Fibroblast of skin of back (primary cell): Measurements from ENCODE around the gene KRT13.

Experiments
- DNase-seq: peaks from one replicate; pipeline ENCODE4 v3.0.0-alpha.2; 2013

Gene KRT13

GRCh38 chr17:41464173-41464572 is 41.2 kb downstream of the KRT13 start:
- DNase-seq: no peak

- DNase-seq: no peak
Observed at GRCh38 chr17:41463746-41464145, 41.7 kb downstream of the KRT13 start.

- DNase-seq: no peak
Observed at GRCh38 chr17:41462705-41463104, 42.7 kb downstream of the KRT13 start.

- DNase-seq: no peak
Observed at GRCh38 chr17:41457676-41458075, 47.7 kb downstream of the KRT13 start.

GRCh38 chr17:41456204-41456603 is 49.2 kb downstream of the KRT13 start:
- no peak for DNase-seq

- DNase-seq: peak; percentile 7
Observed at GRCh38 chr17:41455236-41455635, 50.2 kb downstream of the KRT13 start.

GRCh38 chr17:41453066-41453465 is 52.3 kb downstream of the KRT13 start:
- DNase-seq: no peak

- no peak for DNase-seq
Observed at GRCh38 chr17:41452281-41452680, 53.1 kb downstream of the KRT13 start.

- peak; percentile 73 for DNase-seq
Observed at GRCh38 chr17:41451154-41451728, 54.2 kb downstream of the KRT13 start.
